ENCODE measurements around the gene PIK3C2A.

DNA sequence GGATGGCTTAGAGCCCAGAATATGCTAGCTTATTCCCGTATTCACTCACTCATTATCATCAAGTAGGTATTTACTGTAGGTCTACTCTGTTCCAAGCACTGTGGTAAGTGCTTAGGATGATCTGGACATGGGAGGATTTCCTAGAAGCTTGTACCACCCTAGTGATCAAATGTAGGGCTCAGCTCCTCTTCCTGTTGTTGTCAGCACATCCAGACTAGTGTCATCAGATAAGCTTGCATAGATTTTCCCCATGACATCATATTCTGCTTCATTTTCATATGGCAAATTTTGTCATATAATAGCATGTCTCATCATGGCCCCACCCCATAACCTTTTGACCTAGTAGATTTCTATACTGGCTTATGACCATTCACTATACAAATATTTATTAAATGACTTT, 49.4 kb upstream of the PIK3C2A start:
- TF ChIP-seq, protein P1, sequence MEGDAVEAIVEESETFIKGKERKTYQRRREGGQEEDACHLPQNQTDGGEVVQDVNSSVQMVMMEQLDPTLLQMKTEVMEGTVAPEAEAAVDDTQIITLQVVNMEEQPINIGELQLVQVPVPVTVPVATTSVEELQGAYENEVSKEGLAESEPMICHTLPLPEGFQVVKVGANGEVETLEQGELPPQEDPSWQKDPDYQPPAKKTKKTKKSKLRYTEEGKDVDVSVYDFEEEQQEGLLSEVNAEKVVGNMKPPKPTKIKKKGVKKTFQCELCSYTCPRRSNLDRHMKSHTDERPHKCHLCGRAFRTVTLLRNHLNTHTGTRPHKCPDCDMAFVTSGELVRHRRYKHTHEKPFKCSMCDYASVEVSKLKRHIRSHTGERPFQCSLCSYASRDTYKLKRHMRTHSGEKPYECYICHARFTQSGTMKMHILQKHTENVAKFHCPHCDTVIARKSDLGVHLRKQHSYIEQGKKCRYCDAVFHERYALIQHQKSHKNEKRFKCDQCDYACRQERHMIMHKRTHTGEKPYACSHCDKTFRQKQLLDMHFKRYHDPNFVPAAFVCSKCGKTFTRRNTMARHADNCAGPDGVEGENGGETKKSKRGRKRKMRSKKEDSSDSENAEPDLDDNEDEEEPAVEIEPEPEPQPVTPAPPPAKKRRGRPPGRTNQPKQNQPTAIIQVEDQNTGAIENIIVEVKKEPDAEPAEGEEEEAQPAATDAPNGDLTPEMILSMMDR (IDR thresholded peaks at IDR 0.05) = no peak
- TF ChIP-seq POLR2A (IDR thresholded peaks at IDR 0.05) = no peak
